ENCODE data around the gene SYMPK.
"Not testable (repeated sequence)": the region's sequence is repeated elsewhere in the genome, so short reads cannot be mapped to it uniquely, and the experiment has no call there.

Gene SYMPK

GRCh38 chr19:45870798-45871197 lies 7.9 kb upstream of the SYMPK start:
- H3K27me3 ChIP-seq: peaks cover 14% of the 10 kb centered on the region
- no peak for TF ChIP-seq Cebpa-rat (IDR thresholded peaks at IDR 0.05)
- H3K9me3 ChIP-seq: no peaks in the 10 kb centered on the region

GRCh38 chr19:45867241-45867640 lies 4.3 kb upstream of the SYMPK start:
- peaks cover 41% of the 10 kb centered on the region for H3K27me3 ChIP-seq
- not testable (repeated sequence) for H3K36me3 ChIP-seq, H3K4me3 ChIP-seq, H3K4me2 ChIP-seq, H3K9ac ChIP-seq, H3K4me1 ChIP-seq, H3K27ac ChIP-seq, H4K20me1 ChIP-seq, H3K9me3 ChIP-seq

More at GRCh38 chr19:45870798-45871197, 7.9 kb upstream of the SYMPK start:
- peaks cover 12% of the 10 kb centered on the region for H3K4me1 ChIP-seq
- H3K9ac ChIP-seq: no peak overlapping the region
- no peak overlapping the region for H3K4me2 ChIP-seq
- H3K36me3 ChIP-seq: no peaks in the 10 kb centered on the region
- H3K4me3 ChIP-seq: no peak overlapping the region
- H3K27ac ChIP-seq: no peak overlapping the region
- H4K20me1 ChIP-seq: no peaks in the 10 kb centered on the region

DNA sequence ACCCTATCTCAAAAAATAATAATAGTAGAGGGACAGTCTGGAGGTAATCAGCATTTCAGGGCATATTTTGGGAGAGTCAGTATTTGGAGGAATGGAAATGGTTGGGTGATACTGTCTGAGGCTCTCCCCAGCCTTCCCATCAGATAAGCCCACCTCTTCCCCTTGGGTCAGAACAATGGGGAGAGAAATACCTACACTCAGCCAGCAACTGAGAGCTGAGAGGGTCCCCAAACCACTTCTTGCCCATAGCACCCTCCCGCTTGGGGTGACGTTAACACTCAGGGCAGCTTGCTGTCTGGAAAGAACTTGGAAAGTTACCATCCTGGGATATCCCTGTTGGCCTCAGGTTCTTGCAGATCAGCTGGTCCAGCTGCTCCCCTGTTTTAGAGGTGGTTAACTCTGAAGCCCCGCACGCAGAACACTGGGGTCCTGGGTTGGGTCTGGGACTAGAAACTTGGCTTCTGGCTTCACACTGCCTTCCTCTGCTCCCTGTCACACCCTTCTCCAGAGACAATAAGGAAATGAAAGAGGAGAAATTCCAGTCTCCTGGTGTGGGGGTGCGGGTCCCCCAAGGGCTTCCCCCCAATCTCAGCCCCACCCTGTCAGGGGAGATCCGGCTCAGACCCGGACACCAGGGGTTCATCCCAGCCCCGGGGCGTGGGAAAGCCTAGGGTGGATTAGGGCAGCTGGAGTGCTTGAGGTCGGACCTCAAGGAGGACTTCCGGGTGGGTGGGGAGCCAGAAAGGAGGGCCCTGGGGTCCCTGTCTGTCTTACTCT lies 3.6 kb upstream of the SYMPK start:
- Histone ChIP-seq H3K9ac (no peak overlapping the region), H3K4me2 (no peak overlapping the region), H3K36me3 (no peaks in the 10 kb centered on the region), H3K27me3 (peaks cover 41% of the 10 kb centered on the region), H4K20me1 (no peaks in the 10 kb centered on the region), H3K4me1 (peaks cover 13% of the 10 kb centered on the region), H3K9me3 (no peaks in the 10 kb centered on the region), H3K4me3 (no peak overlapping the region), H3K27ac (no peak overlapping the region)
- TF ChIP-seq Cebpa-rat (IDR thresholded peaks at IDR 0.05): no peak

DNA sequence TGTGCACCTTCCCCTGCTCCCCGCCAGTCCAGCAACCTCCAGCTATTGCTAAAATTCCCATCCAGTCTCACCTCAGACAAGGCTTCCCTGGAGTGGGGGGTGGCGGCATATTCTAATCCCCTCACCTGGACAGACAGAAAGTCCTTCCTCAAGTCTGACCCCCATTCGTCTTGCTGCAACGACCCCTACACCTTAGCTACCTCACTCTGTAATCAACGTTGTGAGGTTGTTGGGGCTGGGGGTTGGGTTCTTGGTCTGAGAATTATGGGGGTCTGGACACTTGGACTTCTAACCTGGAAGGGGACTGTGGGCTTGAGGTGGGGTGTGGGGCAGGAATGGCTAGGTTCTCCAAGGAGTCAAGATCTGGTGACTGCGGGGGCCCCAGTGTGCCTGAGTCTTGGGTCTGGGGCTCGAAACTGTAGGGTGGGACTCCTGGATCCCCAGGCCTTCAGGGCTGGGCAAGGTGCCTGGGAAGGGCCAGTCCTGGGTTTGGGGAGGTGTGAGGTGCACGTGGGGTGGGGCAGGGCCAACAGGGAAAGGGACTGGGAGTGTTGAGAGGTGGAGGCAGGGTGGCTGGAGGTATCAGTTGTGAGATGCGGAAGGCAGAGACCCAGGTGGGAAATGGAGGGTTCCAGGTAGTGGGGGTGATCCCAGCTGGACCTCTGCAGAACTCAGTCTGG lies 2.5 kb upstream of the SYMPK start:
- Histone ChIP-seq H3K9me3 (no peaks in the 10 kb centered on the region), H3K36me3 (peaks cover 6% of the 10 kb centered on the region), H3K4me1 (peaks cover 24% of the 10 kb centered on the region), H3K27ac (no peak overlapping the region), H3K4me3 (no peak overlapping the region), H3K4me2 (no peak overlapping the region), H3K27me3 (peaks cover 41% of the 10 kb centered on the region), H3K9ac (no peak overlapping the region), H4K20me1 (no peaks in the 10 kb centered on the region)
- no peak for TF ChIP-seq Cebpa-rat (IDR thresholded peaks at IDR 0.05)

GRCh38 chr19:45864629-45865082 lies 1.7 kb upstream of the SYMPK start:
- H3K9ac ChIP-seq: no peak overlapping the region
- peak overlapping the region; percentile 90 for H3K4me2 ChIP-seq
- H3K27ac ChIP-seq: no peak overlapping the region
- TF ChIP-seq Cebpa-rat (IDR thresholded peaks at IDR 0.05): no peak
- no peaks in the 10 kb centered on the region for H3K9me3 ChIP-seq
- H4K20me1 ChIP-seq: no peaks in the 10 kb centered on the region; the same call in 1 of the 2 replicates
- peaks cover 41% of the 10 kb centered on the region for H3K27me3 ChIP-seq
- H3K36me3 ChIP-seq: peaks cover 14% of the 10 kb centered on the region
- H3K4me1 ChIP-seq: peaks cover 24% of the 10 kb centered on the region
- H3K4me3 ChIP-seq: no peak overlapping the region

- H3K4me1 ChIP-seq: peaks cover 24% of the 10 kb centered on the region
- peak within 1 kb of the TSS; percentile 92; the same call in 1 of the 2 replicates for H3K9ac ChIP-seq
- peak within 1 kb of the TSS; percentile 92 for H3K4me3 ChIP-seq
- peak within 1 kb of the TSS; percentile 90 for H3K4me2 ChIP-seq
- TF ChIP-seq Cebpa-rat (IDR thresholded peaks at IDR 0.05): no peak
- H3K36me3 ChIP-seq: peaks cover 20% of the 10 kb centered on the region
- no peaks in the 10 kb centered on the region; the same call in 1 of the 2 replicates for H4K20me1 ChIP-seq
- no peaks in the 10 kb centered on the region for H3K9me3 ChIP-seq
- H3K27me3 ChIP-seq: peaks cover 41% of the 10 kb centered on the region
- no peak within 1 kb of the TSS for H3K27ac ChIP-seq
These were observed 1.1 kb upstream of the SYMPK start, which contains the start of gene FOXA3 for GRCh38 chr19:45863840-45864628. Gene FOXA3, plus strand, starts transcription at chr19:45864326. Its CDS starts 131 bp downstream, at chr19:45864457.

- Histone ChIP-seq H3K36me3 (peaks cover 26% of the 10 kb centered on the region), H3K9me3 (no peaks in the 10 kb centered on the region), H4K20me1 (no peaks in the 10 kb centered on the region; the same call in 1 of the 2 replicates), H3K4me3 (peak overlapping the region; percentile 92), H3K4me1 (peaks cover 24% of the 10 kb centered on the region), H3K27me3 (peaks cover 41% of the 10 kb centered on the region), H3K9ac (peak overlapping the region; percentile 92; the same call in 1 of the 2 replicates), H3K4me2 (peak overlapping the region; percentile 90), H3K27ac (no peak overlapping the region)
- TF ChIP-seq Cebpa-rat (IDR thresholded peaks at IDR 0.05): no peak
These were observed 440 bp upstream of the SYMPK start for GRCh38 chr19:45863335-45863839.

GRCh38 chr19:45862271-45862563 lies 730 bp downstream of the SYMPK start:
- Histone ChIP-seq H3K9me3 (no peaks in the 10 kb centered on the region), H4K20me1 (peaks cover 7% of the 10 kb centered on the region), H3K27me3 (peaks cover 41% of the 10 kb centered on the region), H3K27ac (peak overlapping the region; percentile 92), H3K4me3 (peak overlapping the region; percentile 92), H3K4me1 (peaks cover 24% of the 10 kb centered on the region), H3K36me3 (peaks cover 34% of the 10 kb centered on the region), H3K4me2 (peak overlapping the region; percentile 79), H3K9ac (peak overlapping the region; percentile 92)
- TF ChIP-seq Cebpa-rat (IDR thresholded peaks at IDR 0.05): no peak

DNA sequence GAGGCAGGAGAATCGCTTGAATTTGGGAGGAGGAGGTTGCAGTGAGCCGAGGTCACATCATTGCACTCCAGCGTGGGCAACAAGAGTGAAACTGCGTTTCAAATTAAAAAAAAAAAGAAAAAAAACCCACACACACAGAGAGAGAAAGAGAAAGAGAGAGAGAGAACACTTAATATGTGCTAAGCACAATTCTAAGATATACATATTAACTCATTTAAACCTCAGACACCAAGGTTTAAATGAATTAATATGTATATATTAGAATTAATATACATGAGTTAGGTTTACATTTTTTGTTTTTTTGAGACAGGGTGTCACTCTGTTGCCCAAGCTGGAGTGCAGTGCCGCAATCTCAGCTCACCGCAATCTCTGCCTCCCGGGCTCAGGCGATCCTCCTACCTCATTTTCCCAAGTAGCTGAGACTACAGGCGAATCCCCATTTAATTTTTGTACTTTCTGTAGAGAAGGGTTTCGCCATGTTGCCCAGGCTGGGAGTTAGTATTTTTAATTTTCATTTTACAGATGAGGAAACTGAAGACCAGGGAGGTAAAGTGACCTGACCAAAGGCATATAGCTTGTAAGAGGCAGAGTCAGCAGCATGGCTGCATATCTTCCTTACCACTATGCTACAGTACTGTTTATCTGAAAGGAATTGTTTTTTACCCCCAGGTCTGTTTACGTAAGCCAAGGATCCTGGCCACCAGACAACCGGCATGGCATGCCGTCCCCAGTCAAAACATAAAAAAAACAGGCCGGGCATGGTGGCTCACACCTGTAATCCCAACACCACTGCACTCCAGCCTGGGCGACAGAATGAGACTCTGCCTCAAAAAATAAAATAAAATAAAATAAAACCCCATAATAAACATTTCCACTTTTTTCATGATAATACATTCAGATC lies 2.3 kb downstream of the SYMPK start:
- H3K4me1 ChIP-seq: peaks cover 24% of the 10 kb centered on the region
- TF ChIP-seq Cebpa-rat (IDR thresholded peaks at IDR 0.05): no peak
- no peak overlapping the region for H3K27ac ChIP-seq
- H3K27me3 ChIP-seq: peaks cover 25% of the 10 kb centered on the region
- peak overlapping the region; percentile 79 for H3K4me2 ChIP-seq
- peaks cover 23% of the 10 kb centered on the region for H4K20me1 ChIP-seq
- no peaks in the 10 kb centered on the region for H3K9me3 ChIP-seq
- peaks cover 50% of the 10 kb centered on the region for H3K36me3 ChIP-seq
- H3K9ac ChIP-seq: no peak overlapping the region
- no peak overlapping the region for H3K4me3 ChIP-seq

All from BLaER1 (cell line).